AG09319 (cell line): Measurements from ENCODE around the gene PLSCR2.
"Not testable (repeated sequence)": the region's sequence is repeated elsewhere in the genome, so short reads cannot be mapped to it uniquely, and the experiment has no call there.

Experiments
- DNase-seq: peaks from one replicate; pipeline ENCODE4 v3.0.0-alpha.2; 2010; ENCODE audit warnings: low read depth; ENCODE audit errors: extremely low read depth
- CTCF ChIP-seq: IDR thresholded peaks from 2 replicates; pipeline ENCODE4 v1.5.1; 2011; ENCODE audit warnings: low read depth, mild to moderate bottlenecking, inconsistent platforms, low read length, moderate library complexity

The PLSCR2 gene

GRCh38 chr3:146496726-146497125 lies 27.4 kb upstream of the PLSCR2 start:
- no peak for TF ChIP-seq CTCF
- DNase-seq: no peak

- DNase-seq: no peak
- no peak for TF ChIP-seq CTCF
These were observed 26.9 kb upstream of the PLSCR2 start for GRCh38 chr3:146496251-146496650.

GRCh38 chr3:146493761-146494160 lies 24.4 kb upstream of the PLSCR2 start:
- no peak for DNase-seq
- TF ChIP-seq CTCF: no peak

- DNase-seq: no peak
- no peak for TF ChIP-seq CTCF
These were observed 23.9 kb upstream of the PLSCR2 start for GRCh38 chr3:146493221-146493620.

- TF ChIP-seq CTCF: no peak
- DNase-seq: no peak
These were observed 21.9 kb upstream of the PLSCR2 start for GRCh38 chr3:146491303-146491702.

- no peak for DNase-seq
- TF ChIP-seq CTCF: no peak
These were observed 15.9 kb upstream of the PLSCR2 start for GRCh38 chr3:146485297-146485696.

GRCh38 chr3:146476094-146476740 lies 6.9 kb upstream of the PLSCR2 start:
- no peak for DNase-seq
- no peak for TF ChIP-seq CTCF

- not testable (repeated sequence) for DNase-seq
These were observed 5.6 kb upstream of the PLSCR2 start for GRCh38 chr3:146474976-146475375.
